ENCODE measurements around the gene HTD2.

DNA sequence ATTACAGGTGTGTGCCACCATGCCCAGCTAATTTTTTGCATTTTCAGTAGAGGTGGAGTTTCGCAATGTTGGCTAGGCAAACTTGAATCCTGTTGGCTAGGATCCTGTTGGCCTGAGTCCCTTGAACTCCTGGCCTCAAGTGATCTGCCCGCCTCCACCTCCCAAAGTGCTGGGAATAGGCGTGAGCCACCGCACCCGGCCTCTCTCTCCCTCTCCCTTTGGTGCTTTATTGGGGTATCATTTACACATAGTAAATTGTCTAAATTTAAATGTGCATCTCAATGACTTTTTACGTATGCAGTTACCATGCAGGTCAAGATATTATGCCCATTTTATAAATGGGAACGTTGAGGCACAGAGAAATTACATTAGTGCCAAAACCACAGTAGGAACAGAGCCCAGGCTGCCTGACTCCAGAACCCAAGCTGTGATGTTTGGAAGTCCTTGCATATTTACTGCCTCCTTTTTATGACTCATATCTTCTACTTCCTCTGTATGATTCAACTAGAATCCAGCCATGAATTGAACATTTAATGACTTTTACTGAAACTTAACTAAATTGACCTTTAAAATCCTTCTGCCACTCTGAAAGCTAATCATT, 34.3 kb upstream of the HTD2 start:
- TF ChIP-seq, protein P1, sequence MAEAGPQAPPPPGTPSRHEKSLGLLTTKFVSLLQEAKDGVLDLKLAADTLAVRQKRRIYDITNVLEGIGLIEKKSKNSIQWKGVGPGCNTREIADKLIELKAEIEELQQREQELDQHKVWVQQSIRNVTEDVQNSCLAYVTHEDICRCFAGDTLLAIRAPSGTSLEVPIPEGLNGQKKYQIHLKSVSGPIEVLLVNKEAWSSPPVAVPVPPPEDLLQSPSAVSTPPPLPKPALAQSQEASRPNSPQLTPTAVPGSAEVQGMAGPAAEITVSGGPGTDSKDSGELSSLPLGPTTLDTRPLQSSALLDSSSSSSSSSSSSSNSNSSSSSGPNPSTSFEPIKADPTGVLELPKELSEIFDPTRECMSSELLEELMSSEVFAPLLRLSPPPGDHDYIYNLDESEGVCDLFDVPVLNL (CRISPR knock-in tag; IDR thresholded peaks at IDR 0.05; ENCODE audit: borderline replicate concordance, low read depth), result no peak
- TF ChIP-seq NR2C2 (CRISPR knock-in tag; IDR thresholded peaks at IDR 0.05) (no peak), IRF2 (CRISPR knock-in tag; IDR thresholded peaks at IDR 0.05; ENCODE audit: borderline replicate concordance, low read depth) (no peak)
- TF ChIP-seq, protein P2, sequence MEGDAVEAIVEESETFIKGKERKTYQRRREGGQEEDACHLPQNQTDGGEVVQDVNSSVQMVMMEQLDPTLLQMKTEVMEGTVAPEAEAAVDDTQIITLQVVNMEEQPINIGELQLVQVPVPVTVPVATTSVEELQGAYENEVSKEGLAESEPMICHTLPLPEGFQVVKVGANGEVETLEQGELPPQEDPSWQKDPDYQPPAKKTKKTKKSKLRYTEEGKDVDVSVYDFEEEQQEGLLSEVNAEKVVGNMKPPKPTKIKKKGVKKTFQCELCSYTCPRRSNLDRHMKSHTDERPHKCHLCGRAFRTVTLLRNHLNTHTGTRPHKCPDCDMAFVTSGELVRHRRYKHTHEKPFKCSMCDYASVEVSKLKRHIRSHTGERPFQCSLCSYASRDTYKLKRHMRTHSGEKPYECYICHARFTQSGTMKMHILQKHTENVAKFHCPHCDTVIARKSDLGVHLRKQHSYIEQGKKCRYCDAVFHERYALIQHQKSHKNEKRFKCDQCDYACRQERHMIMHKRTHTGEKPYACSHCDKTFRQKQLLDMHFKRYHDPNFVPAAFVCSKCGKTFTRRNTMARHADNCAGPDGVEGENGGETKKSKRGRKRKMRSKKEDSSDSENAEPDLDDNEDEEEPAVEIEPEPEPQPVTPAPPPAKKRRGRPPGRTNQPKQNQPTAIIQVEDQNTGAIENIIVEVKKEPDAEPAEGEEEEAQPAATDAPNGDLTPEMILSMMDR (IDR thresholded peaks at IDR 0.05), result no peak
- TF ChIP-seq, protein P3, sequence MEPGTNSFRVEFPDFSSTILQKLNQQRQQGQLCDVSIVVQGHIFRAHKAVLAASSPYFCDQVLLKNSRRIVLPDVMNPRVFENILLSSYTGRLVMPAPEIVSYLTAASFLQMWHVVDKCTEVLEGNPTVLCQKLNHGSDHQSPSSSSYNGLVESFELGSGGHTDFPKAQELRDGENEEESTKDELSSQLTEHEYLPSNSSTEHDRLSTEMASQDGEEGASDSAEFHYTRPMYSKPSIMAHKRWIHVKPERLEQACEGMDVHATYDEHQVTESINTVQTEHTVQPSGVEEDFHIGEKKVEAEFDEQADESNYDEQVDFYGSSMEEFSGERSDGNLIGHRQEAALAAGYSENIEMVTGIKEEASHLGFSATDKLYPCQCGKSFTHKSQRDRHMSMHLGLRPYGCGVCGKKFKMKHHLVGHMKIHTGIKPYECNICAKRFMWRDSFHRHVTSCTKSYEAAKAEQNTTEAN (CRISPR knock-in tag; IDR thresholded peaks at IDR 0.05), result no peak
- TF ChIP-seq, protein P4, sequence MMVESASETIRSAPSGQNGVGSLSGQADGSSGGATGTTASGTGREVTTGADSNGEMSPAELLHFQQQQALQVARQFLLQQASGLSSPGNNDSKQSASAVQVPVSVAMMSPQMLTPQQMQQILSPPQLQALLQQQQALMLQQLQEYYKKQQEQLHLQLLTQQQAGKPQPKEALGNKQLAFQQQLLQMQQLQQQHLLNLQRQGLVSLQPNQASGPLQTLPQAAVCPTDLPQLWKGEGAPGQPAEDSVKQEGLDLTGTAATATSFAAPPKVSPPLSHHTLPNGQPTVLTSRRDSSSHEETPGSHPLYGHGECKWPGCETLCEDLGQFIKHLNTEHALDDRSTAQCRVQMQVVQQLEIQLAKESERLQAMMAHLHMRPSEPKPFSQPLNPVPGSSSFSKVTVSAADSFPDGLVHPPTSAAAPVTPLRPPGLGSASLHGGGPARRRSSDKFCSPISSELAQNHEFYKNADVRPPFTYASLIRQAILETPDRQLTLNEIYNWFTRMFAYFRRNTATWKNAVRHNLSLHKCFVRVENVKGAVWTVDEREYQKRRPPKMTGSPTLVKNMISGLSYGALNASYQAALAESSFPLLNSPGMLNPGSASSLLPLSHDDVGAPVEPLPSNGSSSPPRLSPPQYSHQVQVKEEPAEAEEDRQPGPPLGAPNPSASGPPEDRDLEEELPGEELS (CRISPR knock-in tag; IDR thresholded peaks at IDR 0.05), result no peak
